ENCODE results near the gene ZC3H8.
"Not testable (repeated sequence)": the region's sequence is repeated elsewhere in the genome, so short reads cannot be mapped to it uniquely, and the experiment has no call there.

Gene ZC3H8

GRCh38 chr2:112220831-112221230 lies 34.0 kb downstream of the ZC3H8 start:
- in situ Hi-C loops (cut with MboI; ENCODE audit: low sequenced_read_pairs, unreplicated experiment), result no loop called here
- DNase-seq (ENCODE audit: low spot score), result no peak
- no peak for TF ChIP-seq CTCF (IDR thresholded peaks at IDR 0.05; ENCODE audit: borderline replicate concordance, control extremely low read depth, extremely low read depth, insufficient read depth, missing control alignments)

- TF ChIP-seq CTCF (IDR thresholded peaks at IDR 0.05; ENCODE audit: borderline replicate concordance, control extremely low read depth, extremely low read depth, insufficient read depth, missing control alignments), result no peak
- DNase-seq (ENCODE audit: low spot score), result no peak
- in situ Hi-C loops (cut with MboI; ENCODE audit: low sequenced_read_pairs, unreplicated experiment), result no loop called here
Measured at GRCh38 chr2:112220186-112220585, 34.7 kb downstream of the ZC3H8 start.

GRCh38 chr2:112217854-112218253 lies 37.0 kb downstream of the ZC3H8 start:
- in situ Hi-C loops (cut with MboI; ENCODE audit: low sequenced_read_pairs, unreplicated experiment), result no loop called here
- no peak for TF ChIP-seq CTCF (IDR thresholded peaks at IDR 0.05; ENCODE audit: borderline replicate concordance, control extremely low read depth, extremely low read depth, insufficient read depth, missing control alignments)
- no peak for DNase-seq (ENCODE audit: low spot score)

- no peak for TF ChIP-seq CTCF (IDR thresholded peaks at IDR 0.05; ENCODE audit: borderline replicate concordance, control extremely low read depth, extremely low read depth, insufficient read depth, missing control alignments)
- DNase-seq (ENCODE audit: low spot score), result no peak
- in situ Hi-C loops (cut with MboI; ENCODE audit: low sequenced_read_pairs, unreplicated experiment), result no loop called here
Measured at GRCh38 chr2:112216167-112216566, 38.7 kb downstream of the ZC3H8 start.

- in situ Hi-C loops (cut with MboI; ENCODE audit: low sequenced_read_pairs, unreplicated experiment); DNase-seq (ENCODE audit: low spot score): not testable (repeated sequence)
Measured at GRCh38 chr2:112207905-112208304, 46.9 kb downstream of the ZC3H8 start.

- TF ChIP-seq CTCF (IDR thresholded peaks at IDR 0.05; ENCODE audit: borderline replicate concordance, control extremely low read depth, extremely low read depth, insufficient read depth, missing control alignments), result no peak
- DNase-seq (ENCODE audit: low spot score), result no peak
Measured at GRCh38 chr2:112204411-112204810, 50.4 kb downstream of the ZC3H8 start.

GRCh38 chr2:112201696-112202430 lies 53.0 kb downstream of the ZC3H8 start:
- DNase-seq (ENCODE audit: low spot score), result no peak
- in situ Hi-C loops (cut with MboI; ENCODE audit: low sequenced_read_pairs, unreplicated experiment), result no loop called here
- no peak for TF ChIP-seq CTCF (IDR thresholded peaks at IDR 0.05; ENCODE audit: borderline replicate concordance, control extremely low read depth, extremely low read depth, insufficient read depth, missing control alignments)

More at GRCh38 chr2:112204411-112204810, 50.4 kb downstream of the ZC3H8 start:
- in situ Hi-C loops (cut with MboI; ENCODE audit: low sequenced_read_pairs, unreplicated experiment), result no loop called here
